Measurements from ENCODE around the gene FAM162A. TPM values are rescaled to one million over a fixed set of nuclear protein-coding genes. Genes with fewer than 3 reads are reported as not detected.

The FAM162A gene
- total and polyA plus RNA-seq, 2 donors (not counting 3 experiments of a cell fraction or from before 2014, with no cell fraction given), result 12.6 to 23.4 TPM

GRCh38 chr3:122405015-122405414, 21.0 kb downstream of the FAM162A start:
- ChIA-PET POLR2A (no interaction called here), CTCF (interaction anchor here (1.2 kb wide), 1 partner anchor 12 kb away, joined by 9 read pairs; no protein-coding TSS in a partner anchor)
- Histone ChIP-seq H3K4me2 (ENCODE audit: insufficient read depth, low read length) (no peak overlapping the region), H2AFZ (ENCODE audit: low read depth, low read length) (no peak overlapping the region), H4K20me1 (replicated peaks; ENCODE audit: control insufficient read depth, extremely low read depth, insufficient read depth, low read length) (no peaks in the 10 kb centered on the region), H3K27ac (ENCODE audit: insufficient read depth, low read depth, low read length) (no peak overlapping the region), H3K9ac (replicated peaks; ENCODE audit: extremely low read depth, insufficient read depth, low read length) (no peak overlapping the region), H3K36me3 (ENCODE audit: control insufficient read depth in 2 of 2, extremely low read depth in 1 of 2, insufficient read depth in 2 of 2, low read length in 2 of 2) (no peaks in the 10 kb centered on the region), H3K79me2 (ENCODE audit: control insufficient read depth, insufficient read depth, low read length) (no peaks in the 10 kb centered on the region), H3K9me1 (replicated peaks; ENCODE audit: control insufficient read depth, extremely low read depth, insufficient read depth, low read length) (no peaks in the 10 kb centered on the region), H3K4me1 (ENCODE audit: control insufficient read depth, extremely low read depth, insufficient read depth, low read length) (no peaks in the 10 kb centered on the region), H3K9me3 (replicated peaks; ENCODE audit: control insufficient read depth, insufficient read depth, low read length) (no peaks in the 10 kb centered on the region), H3K4me3 (replicated peaks in 1 of 3; ENCODE audit: insufficient read depth in 1 of 3, low read depth in 1 of 3, low read length in 3 of 3) (no peak overlapping the region), H3K27me3 (ENCODE audit: control insufficient read depth in 2 of 2, insufficient read depth in 2 of 2, low read length in 2 of 2) (no peaks in the 10 kb centered on the region)
- peak; percentile 18 for FAIRE-seq
- dilution Hi-C loops (cut with MboI; ENCODE audit: extremely low pct_ligation_motif_present, low sequenced_read_pairs) (no loop called here), intact Hi-C loops (cut with micrococcal nuclease) (no loop called here)
- TF ChIP-seq POLR2AphosphoS5 (IDR thresholded peaks at IDR 0.05; ENCODE audit: insufficient read depth, low read depth, low read length) (no peak), MAX (IDR thresholded peaks at IDR 0.05; ENCODE audit: insufficient read depth, insufficient read length) (no peak), MYC (IDR thresholded peaks at IDR 0.05; ENCODE audit: low read depth, low read length) (no peak)
- no TSS peak for BruUV-seq (replicated peaks)
- no peak for DNase-seq (ENCODE audit: low read depth, low spot score)

- H3K27ac ChIP-seq (ENCODE audit: insufficient read depth, low read depth, low read length), result no peak overlapping the region
- FAIRE-seq, result no peak
- no peak for DNase-seq (ENCODE audit: low read depth, low spot score)
- no peaks in the 10 kb centered on the region for H3K9me3 ChIP-seq (replicated peaks; ENCODE audit: control insufficient read depth, insufficient read depth, low read length)
- POLR2A ChIA-PET, result no interaction called here
- CTCF ChIA-PET, result no interaction called here
- H2AFZ ChIP-seq (ENCODE audit: low read depth, low read length), result no peak overlapping the region
- intact Hi-C loops (cut with micrococcal nuclease) (no loop called here), dilution Hi-C loops (cut with MboI; ENCODE audit: extremely low pct_ligation_motif_present, low sequenced_read_pairs) (no loop called here)
- no peaks in the 10 kb centered on the region for H3K9me1 ChIP-seq (replicated peaks; ENCODE audit: control insufficient read depth, extremely low read depth, insufficient read depth, low read length)
- BruUV-seq (replicated peaks), result no TSS peak
- TF ChIP-seq MAX (IDR thresholded peaks at IDR 0.05; ENCODE audit: insufficient read depth, insufficient read length), result no peak
- no peak for TF ChIP-seq EZH2 (IDR thresholded peaks at IDR 0.05; ENCODE audit: borderline replicate concordance, low read depth, low read length, severe bottlenecking)
- TF ChIP-seq FOS (IDR thresholded peaks at IDR 0.05; ENCODE audit: borderline replicate concordance, insufficient read depth, low read length), result no peak
- H3K79me2 ChIP-seq (ENCODE audit: control insufficient read depth, insufficient read depth, low read length), result no peaks in the 10 kb centered on the region
- no peak overlapping the region for H3K4me2 ChIP-seq (ENCODE audit: insufficient read depth, low read length)
- no peaks in the 10 kb centered on the region for H4K20me1 ChIP-seq (replicated peaks; ENCODE audit: control insufficient read depth, extremely low read depth, insufficient read depth, low read length)
- H3K4me3 ChIP-seq (replicated peaks in 1 of 3; ENCODE audit: insufficient read depth in 1 of 3, low read depth in 1 of 3, low read length in 3 of 3), result no peak overlapping the region
- no peaks in the 10 kb centered on the region for H3K36me3 ChIP-seq (ENCODE audit: control insufficient read depth in 2 of 2, extremely low read depth in 1 of 2, insufficient read depth in 2 of 2, low read length in 2 of 2)
- H3K4me1 ChIP-seq (ENCODE audit: control insufficient read depth, extremely low read depth, insufficient read depth, low read length), result no peaks in the 10 kb centered on the region
- no peaks in the 10 kb centered on the region for H3K27me3 ChIP-seq (ENCODE audit: control insufficient read depth in 2 of 2, insufficient read depth in 2 of 2, low read length in 2 of 2)
- H3K9ac ChIP-seq (replicated peaks; ENCODE audit: extremely low read depth, insufficient read depth, low read length), result no peak overlapping the region
Observed at GRCh38 chr3:122406198-122406597, 22.2 kb downstream of the FAM162A start.

Measured in endothelial cell of umbilical vein (primary cell).